Naive thymus-derived CD8-positive, alpha-beta T cell (primary cell): ENCODE results near the gene ZDHHC24. TPM values are rescaled to one million over a fixed set of nuclear protein-coding genes. Genes with fewer than 3 reads are reported as not detected.
A peak's percentile ranks its signal among the peaks of the same experiment; 100 is the strongest.
"Not testable (repeated sequence)": the region's sequence is repeated elsewhere in the genome, so short reads cannot be mapped to it uniquely, and the experiment has no call there.

ENCODE experiments used
- ATAC-seq, 2 donors: fragments of 150-1000 bp; cut with Tn5 transposase in 1 of 2; sonication (Bioruptor Pico), chemical (Tn5 transposase) in 1 of 2; 1 replicate in 1 of 2; 2 replicates in 1 of 2; pipeline ENCODE4 v1.10.0; 2021; ENCODE audit warnings: mild to moderate bottlenecking in 2 of 2, moderate library complexity in 2 of 2
- POLR2A ChIA-PET: fragments of 350-600 bp; sonication (Branson Sonifier 250); formaldehyde crosslinking; loops from one replicate; lab custom pipeline; 2021; ENCODE audit warnings: antibody characterized with exemption; lab: Charles Lee
- DNase-seq, 10 donors: peaks; one replicate each; pipeline versions ENCODE4 v3.0.0 to v3.0.0-alpha.2; 2020 to 2022
- H3K27ac Mint-ChIP-seq, 10 donors: one replicate each; pipeline ENCODE4 v1.8.0; 2020 to 2022; ENCODE audit warnings: mild to moderate bottlenecking in 10 of 10, mixed read lengths in 10 of 10, moderate library complexity in 4 of 10, inconsistent platforms in 1 of 10
- H3K27me3 Mint-ChIP-seq, 5 donors: one replicate each; pipeline ENCODE4 v1.8.0; 2021 to 2022; ENCODE audit warnings: mixed read lengths in 5 of 5
- H3K36me3 Mint-ChIP-seq, 3 donors: one replicate each; pipeline ENCODE4 v1.8.0; 2020 to 2022; ENCODE audit warnings: mixed read lengths in 3 of 3, mild to moderate bottlenecking in 2 of 3, inconsistent platforms in 1 of 3
- H3K4me1 Mint-ChIP-seq, 4 donors: one replicate each; pipeline ENCODE4 v1.8.0; 2021 to 2022; ENCODE audit warnings: mixed read lengths in 4 of 4
- H3K4me3 Mint-ChIP-seq, 10 donors: one replicate each; pipeline ENCODE4 v1.8.0; 2020 to 2022; ENCODE audit warnings: mild to moderate bottlenecking in 10 of 10, mixed read lengths in 10 of 10, moderate library complexity in 6 of 10, inconsistent platforms in 1 of 10
- H3K9me3 Mint-ChIP-seq, 9 donors: one replicate each; pipeline ENCODE4 v1.8.0; 2020 to 2022; ENCODE audit warnings: mixed read lengths in 9 of 9, mild to moderate bottlenecking in 3 of 9, inconsistent platforms in 1 of 9, moderate library complexity in 1 of 9
- polyA plus RNA-seq, 3 donors: library from polyadenylated mRNA; unstranded; fragments of 300-500 nt; fragmentation: Illumina TruSeq; gene quantifications; one replicate each; pipeline ENCODE4 v1.2.3, GENCODE V29; 2021
- total RNA-seq, 8 experiments: library from RNA in 2 of 8; stranded (reverse) in 2 of 8; gene quantifications; one replicate each; pipeline ENCODE4 v1.2.3 and lab custom pipeline; 2021 to 2026

The ZDHHC24 gene, protein sequence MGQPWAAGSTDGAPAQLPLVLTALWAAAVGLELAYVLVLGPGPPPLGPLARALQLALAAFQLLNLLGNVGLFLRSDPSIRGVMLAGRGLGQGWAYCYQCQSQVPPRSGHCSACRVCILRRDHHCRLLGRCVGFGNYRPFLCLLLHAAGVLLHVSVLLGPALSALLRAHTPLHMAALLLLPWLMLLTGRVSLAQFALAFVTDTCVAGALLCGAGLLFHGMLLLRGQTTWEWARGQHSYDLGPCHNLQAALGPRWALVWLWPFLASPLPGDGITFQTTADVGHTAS
- total RNA-seq (10 to 100 TPM; 26.3 to 29.3 TPM), polyA plus RNA-seq (10 to 100 TPM in 2 of 3 donors, 1 to 10 TPM in 1; 9.6 to 14.1 (median 10.5) TPM), total RNA-seq (lab: John Stamatoyannopoulos, UW) (8.2 to 27.6 (median 23.4) reads per million in 6 experiments)

DNA sequence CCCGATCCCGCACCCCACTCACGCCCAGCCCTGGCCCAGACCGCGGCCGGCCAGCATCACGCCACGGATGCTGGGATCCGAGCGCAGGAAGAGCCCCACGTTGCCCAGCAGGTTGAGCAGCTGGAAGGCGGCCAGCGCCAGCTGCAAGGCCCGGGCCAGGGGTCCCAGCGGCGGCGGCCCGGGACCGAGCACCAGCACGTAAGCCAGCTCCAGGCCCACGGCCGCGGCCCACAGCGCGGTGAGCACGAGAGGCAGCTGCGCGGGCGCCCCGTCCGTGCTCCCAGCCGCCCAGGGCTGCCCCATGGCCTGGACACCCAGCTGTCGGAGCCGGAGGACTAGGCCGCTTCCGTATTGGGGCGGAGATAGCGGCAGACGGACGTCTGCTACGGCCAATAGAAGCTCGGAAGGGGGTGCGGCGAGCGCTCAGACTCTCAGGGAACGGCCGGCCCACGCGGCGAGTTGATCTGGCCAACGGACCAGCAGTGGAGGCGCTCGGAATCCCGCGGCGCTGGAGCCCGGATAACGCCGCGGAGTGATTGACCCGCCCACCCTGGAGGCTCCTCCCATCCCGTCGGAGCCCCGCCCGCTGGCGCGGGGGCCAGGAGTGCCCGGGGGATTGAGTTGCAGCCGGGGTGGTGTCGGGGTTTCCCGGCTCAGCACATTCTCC lies at the start of gene ZDHHC24:
ZDHHC24 (minus strand) TSS at position 348 of the 667 bp plus-strand sequence; CDS start at position 303, 45 bp downstream.
- H3K4me3 Mint-ChIP-seq = peak within 1 kb of the TSS; percentile 85 to 95 (median 88)
- peaks cover 36 to 47% (median 41%) of the 10 kb centered on the region in 4 donors for H3K4me1 Mint-ChIP-seq
- H3K36me3 Mint-ChIP-seq = peaks cover 0 to 24% (median 0%) of the 10 kb centered on the region in 3 donors
- DNase-seq (peak; percentile 64 to 84 (median 77)), ATAC-seq (peak; percentile 77 to 78)
- POLR2A ChIA-PET = interaction anchor here (1.0 to 3.7 kb wide), 18 partner anchors 9 to 132 kb away, joined by 3 to 41 read pairs (median 6); partner anchors contain the start of genes BBS1, CCDC87, CTSF and DPP3
- no peaks in the 10 kb centered on the region for H3K27me3 Mint-ChIP-seq
- peak within 1 kb of the TSS; percentile 71 to 96 (median 92) for H3K27ac Mint-ChIP-seq
- no peaks in the 10 kb centered on the region for H3K9me3 Mint-ChIP-seq

DNA sequence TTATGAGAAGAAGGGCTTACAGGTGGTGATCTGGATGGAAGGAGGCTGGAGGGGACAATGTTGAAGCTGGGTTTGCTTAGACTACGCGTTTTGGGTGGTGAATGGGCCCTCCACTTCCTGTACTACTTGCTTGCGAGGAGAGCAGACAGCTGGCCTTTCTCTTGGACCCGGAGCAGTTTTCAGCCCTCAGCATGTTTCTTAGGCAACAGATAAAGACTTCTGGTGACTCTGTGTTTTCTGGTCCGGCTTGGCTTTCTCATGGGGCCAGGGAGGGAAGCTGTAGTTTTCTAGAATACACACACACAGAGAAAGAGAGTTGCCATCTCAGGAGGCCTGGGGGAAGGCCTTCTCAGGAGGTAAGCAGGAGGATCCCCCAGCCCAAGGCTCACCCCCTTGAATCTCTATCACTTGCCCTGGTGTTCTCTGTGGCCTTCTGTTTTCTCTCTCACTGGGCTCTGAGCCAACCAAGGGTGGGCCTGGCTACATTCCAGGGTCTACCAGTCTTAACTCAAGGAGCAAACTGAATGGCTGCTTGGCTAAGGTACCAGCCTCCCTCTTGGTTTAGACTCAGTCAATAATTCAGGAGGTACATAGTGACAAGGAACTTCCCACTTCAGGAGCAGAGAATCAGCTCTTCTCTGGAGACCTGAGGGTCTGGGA lies 49.5 kb upstream of the ZDHHC24 start:
- Mint-ChIP-seq H3K27ac (peak overlapping the region; percentile 63 to 95 (median 86)), H3K27me3 (no peaks in the 10 kb centered on the region), H3K9me3 (no peaks in the 10 kb centered on the region), H3K36me3 (peaks cover 0 to 4% (median 0%) of the 10 kb centered on the region in 3 donors), H3K4me3 (peak overlapping the region; percentile 41 to 88 (median 76)), H3K4me1 (peaks cover 19 to 47% (median 39%) of the 10 kb centered on the region in 4 donors)
- DNase-seq = peak in 2 of 10 donors; percentile 14 to 22
- POLR2A ChIA-PET = interaction anchor here (0.7 to 8.2 kb wide), 6 partner anchors 23 to 157 kb away, joined by 3 to 72 read pairs (median 10); partner anchors contain the start of genes CTSF, MRPL11, RBM14 and RBM4
- no peak for ATAC-seq

DNA sequence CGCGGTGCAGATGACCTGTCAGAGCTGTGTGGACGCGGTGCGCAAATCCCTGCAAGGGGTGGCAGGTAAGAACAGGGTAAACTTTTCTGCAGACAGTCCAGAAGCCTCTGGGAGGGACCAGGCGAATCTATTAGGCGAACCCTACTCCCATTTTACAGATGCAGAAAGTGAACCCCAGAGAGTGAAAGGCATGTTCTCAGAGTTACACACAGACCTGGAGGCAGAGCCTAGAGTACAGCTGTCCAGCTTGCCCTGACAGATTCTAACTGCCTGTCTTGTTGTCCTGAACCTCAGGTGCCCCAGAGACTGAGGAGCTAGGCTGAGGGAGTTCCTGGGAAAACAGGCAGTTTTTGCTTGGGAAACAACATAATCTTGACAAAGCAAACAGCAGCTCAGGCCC lies 47.8 kb upstream of the ZDHHC24 start:
- Mint-ChIP-seq H3K9me3 (no peaks in the 10 kb centered on the region), H3K36me3 (no peaks in the 10 kb centered on the region), H3K27me3 (no peaks in the 10 kb centered on the region), H3K27ac (peak overlapping the region; percentile 94 to 100 (median 100)), H3K4me1 (peaks cover 19 to 47% (median 37%) of the 10 kb centered on the region in 4 donors), H3K4me3 (peak overlapping the region; percentile 88 to 100 (median 100))
- DNase-seq = no peak
- no peak for ATAC-seq
- POLR2A ChIA-PET = interaction anchor here (0.5 to 8.2 kb wide), 8 partner anchors 24 to 247 kb away, joined by 3 to 72 read pairs (median 10); partner anchors contain the start of genes CTSF, RBM14, RBM4 and RBM4B

DNA sequence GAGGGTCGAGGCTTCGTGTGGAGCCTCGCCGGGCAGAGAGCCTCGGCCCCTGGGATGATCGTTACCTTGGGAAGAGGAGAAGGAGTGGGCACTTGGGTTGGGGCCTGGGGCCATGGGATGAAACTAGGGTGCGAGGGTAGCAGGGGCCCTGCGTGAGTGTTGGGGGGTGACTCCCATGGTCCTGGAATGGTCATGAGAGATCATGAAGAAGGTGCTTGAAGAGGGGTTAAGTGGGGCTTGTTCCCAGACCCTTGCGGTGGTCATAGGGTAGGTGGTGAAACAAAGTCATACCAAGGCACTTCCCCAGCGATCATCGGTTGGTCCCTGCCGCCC lies 47.4 kb upstream of the ZDHHC24 start:
- H3K9me3 Mint-ChIP-seq = no peaks in the 10 kb centered on the region
- peak overlapping the region; percentile 94 to 100 (median 100) for H3K27ac Mint-ChIP-seq
- no peaks in the 10 kb centered on the region for H3K27me3 Mint-ChIP-seq
- ATAC-seq = no peak
- H3K4me1 Mint-ChIP-seq = peaks cover 19 to 46% (median 37%) of the 10 kb centered on the region in 4 donors
- POLR2A ChIA-PET = interaction anchor here (0.6 to 8.2 kb wide), 6 partner anchors 25 to 247 kb away, joined by 3 to 72 read pairs (median 14); partner anchors contain the start of genes CTSF, RBM14, RBM4 and RBM4B
- H3K4me3 Mint-ChIP-seq = peak overlapping the region; percentile 88 to 100 (median 100)
- DNase-seq = no peak
- no peaks in the 10 kb centered on the region for H3K36me3 Mint-ChIP-seq

DNA sequence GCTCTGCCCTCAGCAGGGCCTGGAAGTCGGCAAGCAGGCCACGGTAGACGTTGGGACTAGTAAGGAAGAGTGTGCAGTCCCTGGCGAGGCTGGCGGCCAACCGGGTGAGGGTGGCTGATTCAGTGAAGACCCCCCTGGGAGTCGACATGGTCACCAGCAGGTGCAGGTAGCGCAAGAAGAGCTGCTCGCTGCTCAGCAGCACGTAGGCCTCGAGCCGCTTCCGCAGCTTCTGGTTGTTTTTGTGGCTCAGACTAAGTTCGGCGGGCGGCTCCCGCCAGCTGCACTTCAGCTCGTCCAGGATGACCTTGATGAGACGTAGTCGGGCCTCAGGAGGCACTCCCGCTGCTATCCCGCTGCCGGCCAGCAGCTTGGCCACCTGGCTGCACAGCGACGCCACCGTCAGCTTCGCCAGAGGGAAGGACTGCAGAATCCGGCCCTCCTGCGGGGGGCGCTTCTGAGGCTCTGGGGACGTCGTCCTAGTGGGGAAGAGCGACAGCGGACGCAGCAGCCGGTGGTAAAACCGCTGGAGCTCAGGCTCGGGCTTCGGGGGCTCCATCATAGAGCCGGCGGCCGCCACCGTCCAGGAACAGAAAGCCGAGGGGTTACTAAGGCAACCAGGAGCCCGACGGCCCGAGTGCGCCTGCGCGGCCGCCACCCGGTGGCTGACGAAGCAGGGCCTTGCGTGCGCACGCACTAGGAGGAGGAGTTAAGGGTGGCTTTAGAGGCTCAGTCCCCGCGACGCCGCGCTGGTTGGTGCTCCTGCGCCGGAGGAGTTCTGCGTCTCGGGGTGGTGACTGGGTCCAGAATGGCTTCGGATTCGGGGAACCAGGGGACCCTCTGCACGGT lies 46.8 kb upstream of the ZDHHC24 start, which contains the start of the genes CCDC87 and CCS:
CCDC87 (minus strand) TSS at position 607 of the 846 bp plus-strand sequence; CDS start at position 559, 48 bp downstream.
CCS (plus strand) TSS at position 729 of the 846 bp plus-strand sequence; CDS start at position 806, 77 bp downstream.
- POLR2A ChIA-PET = interaction anchor here (0.8 to 8.2 kb wide), 5 partner anchors 25 to 85 kb away, joined by 3 to 72 read pairs (median 18); partner anchors contain the start of genes RBM14, RBM4, RBM4B and ZDHHC24
- H3K4me3 Mint-ChIP-seq = peak within 1 kb of the TSS; percentile 88 to 100 (median 100)
- no peaks in the 10 kb centered on the region for H3K36me3 Mint-ChIP-seq
- ATAC-seq = peak; percentile 94 to 96
- no peaks in the 10 kb centered on the region for H3K9me3 Mint-ChIP-seq
- peak; percentile 94 to 100 (median 98) for DNase-seq
- no peaks in the 10 kb centered on the region for H3K27me3 Mint-ChIP-seq
- peaks cover 19 to 46% (median 37%) of the 10 kb centered on the region in 4 donors for H3K4me1 Mint-ChIP-seq
- H3K27ac Mint-ChIP-seq = peak within 1 kb of the TSS; percentile 94 to 100 (median 100)

DNA sequence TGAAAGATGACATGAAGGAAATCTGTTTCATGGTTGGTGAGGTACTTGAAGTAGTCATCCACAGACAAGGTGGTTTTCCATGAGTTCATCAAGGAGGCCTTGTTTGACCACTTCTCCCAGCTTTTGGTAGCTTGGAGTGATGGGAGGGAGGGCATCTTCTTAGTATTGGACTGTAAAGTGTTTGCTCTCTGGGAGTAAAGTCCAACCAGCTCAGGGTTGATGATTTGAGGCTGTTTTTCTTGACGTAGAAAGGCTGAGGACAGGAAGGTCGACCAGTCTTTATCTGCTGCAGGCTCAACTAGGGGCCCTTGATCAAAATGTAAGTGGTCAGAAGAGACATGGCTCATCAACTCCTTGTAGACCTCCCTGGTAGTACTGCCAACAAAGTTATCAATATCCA lies 45.3 kb upstream of the ZDHHC24 start:
- Mint-ChIP-seq H3K9me3 (no peaks in the 10 kb centered on the region), H3K36me3 (no peaks in the 10 kb centered on the region), H3K4me3 (peak overlapping the region in 3 of 10 donors; percentile 14 to 88 (median 26)), H3K27ac (peak overlapping the region in 5 of 10 donors; percentile 19 to 100 (median 56)), H3K27me3 (peaks cover 0 to 2% (median 0%) of the 10 kb centered on the region in 5 donors), H3K4me1 (peaks cover 19 to 40% (median 37%) of the 10 kb centered on the region in 4 donors)
- ATAC-seq (no peak), DNase-seq (no peak)
- POLR2A ChIA-PET = interaction anchor here (0.8 to 8.2 kb wide), 4 partner anchors 27 to 87 kb away, joined by 3 to 72 read pairs (median 35); partner anchors contain the start of genes RBM14, RBM4 and RBM4B

DNA sequence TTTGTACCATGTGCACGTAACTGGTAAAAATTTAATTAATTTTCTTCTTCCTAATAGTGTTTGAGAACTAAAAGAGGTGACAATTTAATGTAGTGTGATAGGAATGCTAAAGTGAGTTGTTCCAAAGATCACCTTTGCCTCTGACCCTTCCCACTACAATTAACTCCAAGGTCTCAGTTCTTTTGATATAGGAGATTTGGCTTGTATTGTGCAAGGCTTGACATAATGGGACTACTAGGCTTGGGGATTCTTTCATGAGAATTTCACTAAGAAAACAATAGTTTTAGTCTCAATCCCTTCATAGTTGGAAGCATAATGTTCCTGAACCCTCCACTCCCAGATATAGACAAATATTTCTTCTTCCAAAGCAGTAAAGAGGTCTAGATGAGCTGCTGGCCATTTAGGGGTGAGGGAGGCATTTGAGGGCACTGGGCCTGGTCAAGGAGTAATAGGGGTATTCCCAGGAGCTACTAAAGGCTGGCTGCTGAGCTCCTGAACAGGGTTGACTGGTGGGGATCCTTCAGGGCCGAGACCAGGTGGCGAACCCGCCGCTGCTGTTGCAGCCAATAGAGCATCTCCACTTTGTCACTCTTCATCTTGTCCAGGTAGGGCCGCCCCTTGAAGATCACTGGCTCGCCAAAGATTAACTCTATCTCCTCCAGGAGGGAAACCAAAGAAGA lies 44.3 kb upstream of the ZDHHC24 start:
- Mint-ChIP-seq H3K9me3 (no peaks in the 10 kb centered on the region), H3K27ac (peak overlapping the region in 1 of 10 donors; percentile 51), H3K4me1 (peaks cover 14 to 29% (median 27%) of the 10 kb centered on the region in 4 donors), H3K36me3 (no peaks in the 10 kb centered on the region), H3K4me3 (peak overlapping the region in 3 of 10 donors; percentile 10 to 22 (median 18)), H3K27me3 (peaks cover 0 to 2% (median 0%) of the 10 kb centered on the region in 5 donors)
- no peak for DNase-seq
- POLR2A ChIA-PET = interaction anchor here (0.7 to 8.2 kb wide), 3 partner anchors 28 to 88 kb away, joined by 3 to 72 read pairs (median 4); partner anchors contain the start of genes ACTN3, RBM14, RBM4B and ZDHHC24
- ATAC-seq = no peak

DNA sequence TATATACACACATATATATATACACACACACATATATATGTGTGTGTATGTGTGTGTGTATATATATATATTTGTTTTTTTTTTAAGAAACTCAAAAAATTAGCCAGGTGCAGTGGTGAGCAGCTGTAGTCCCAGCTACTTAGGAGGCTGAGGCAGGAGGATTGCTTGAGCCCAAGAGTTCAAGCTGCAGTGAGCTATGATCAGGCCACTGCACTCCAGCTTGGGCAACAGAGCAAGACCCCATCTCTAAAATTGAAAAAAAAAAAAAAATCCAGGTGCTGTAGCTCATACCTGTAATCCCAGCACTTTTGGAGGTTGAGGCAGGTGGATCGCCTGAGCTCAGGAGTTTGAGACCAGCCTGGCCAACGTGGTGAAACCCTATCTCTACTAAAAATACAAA lies 43.5 kb upstream of the ZDHHC24 start:
- peaks cover 10 to 21% (median 19%) of the 10 kb centered on the region in 4 donors for H3K4me1 Mint-ChIP-seq
- POLR2A ChIA-PET = interaction anchor here (8.2 kb wide), 1 partner anchor 29 kb away, joined by 72 read pairs; the partner anchor contains the start of gene RBM14
- not testable (repeated sequence) for H3K4me3 Mint-ChIP-seq, ATAC-seq, H3K9me3 Mint-ChIP-seq, H3K36me3 Mint-ChIP-seq, H3K27me3 Mint-ChIP-seq, DNase-seq, H3K27ac Mint-ChIP-seq

DNA sequence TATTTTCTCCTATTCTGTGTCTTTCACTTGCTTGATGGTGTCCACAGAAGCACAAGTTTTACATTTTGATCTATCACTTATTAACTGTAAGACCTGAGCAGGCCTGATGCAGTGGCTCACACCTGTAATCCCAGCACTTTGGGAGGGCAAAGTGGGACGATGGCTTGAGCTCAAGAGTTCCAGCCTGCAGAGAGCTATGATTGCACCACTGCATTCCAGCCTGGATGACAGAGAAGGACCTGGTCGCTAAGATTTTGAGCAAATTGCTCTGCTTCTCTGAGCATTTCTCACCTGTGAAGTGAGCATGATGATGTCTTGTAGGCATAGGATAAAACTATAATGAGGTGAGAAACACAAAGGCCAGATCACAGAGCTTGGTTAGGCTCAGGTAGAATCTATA lies 40.3 kb upstream of the ZDHHC24 start:
- Mint-ChIP-seq H3K4me3 (no peak overlapping the region), H3K4me1 (no peaks in the 10 kb centered on the region), H3K36me3 (peaks cover 0 to 1% (median 0%) of the 10 kb centered on the region in 3 donors), H3K27ac (no peak overlapping the region), H3K27me3 (peaks cover 0 to 2% (median 0%) of the 10 kb centered on the region in 5 donors), H3K9me3 (peaks cover 0 to 14% (median 8%) of the 10 kb centered on the region in 9 donors)
- DNase-seq = no peak
- ATAC-seq = no peak
- POLR2A ChIA-PET = no interaction called here

DNA sequence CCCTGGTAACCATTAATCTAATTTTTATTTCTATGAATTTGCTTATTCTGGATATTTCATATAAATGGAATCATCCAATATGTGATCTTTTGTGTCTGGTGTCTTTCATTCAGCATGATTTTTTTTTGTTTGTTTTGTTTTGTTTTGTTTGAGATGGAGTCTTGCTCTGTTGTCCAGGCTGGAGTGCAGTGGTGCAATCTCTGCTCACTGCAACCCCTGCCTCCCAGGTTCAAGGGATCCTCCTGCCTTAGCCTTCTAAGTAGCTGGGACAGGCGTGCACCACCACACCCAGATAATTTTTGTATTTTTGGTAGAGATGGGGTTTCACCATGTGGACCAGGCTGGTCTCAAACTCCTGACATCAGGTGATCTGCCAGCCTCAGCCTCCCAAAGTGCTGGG lies 39.6 kb upstream of the ZDHHC24 start:
- H3K27ac Mint-ChIP-seq, H3K4me1 Mint-ChIP-seq, H3K36me3 Mint-ChIP-seq, ATAC-seq, H3K27me3 Mint-ChIP-seq, DNase-seq, POLR2A ChIA-PET, H3K4me3 Mint-ChIP-seq: not testable (repeated sequence)
- H3K9me3 Mint-ChIP-seq = peaks cover 0 to 14% (median 8%) of the 10 kb centered on the region in 9 donors
